Small intestine (tissue), 7 donors: Measurements from ENCODE around the gene CTAG1B. TPM values are rescaled to one million over a fixed set of nuclear protein-coding genes. Genes with fewer than 3 reads are reported as not detected.

Experiments
- DNase-seq, 2 donors: peaks; one replicate each; pipeline versions ENCODE4 v3.0.0 to v3.0.0-alpha.2; 2013
- FAIRE-seq: peaks from 2 replicates; lab custom pipeline; 2012; peaks lifted over from hg19 to GRCh38; lab: Jason Lieb, UNC
- H3K27ac ChIP-seq, 3 donors: one replicate each; pipeline ENCODE4 v1.5.1; 2013; ENCODE audit warnings: low read length in 2 of 3, mild to moderate bottlenecking in 2 of 3, control low read depth in 1 of 3, inconsistent platforms in 1 of 3, low read depth in 1 of 3, moderate library complexity in 1 of 3
- H3K27me3 ChIP-seq, 3 donors: one replicate each; pipeline ENCODE4 v1.6.1; 2013; ENCODE audit warnings: low read length in 3 of 3, inconsistent platforms in 1 of 3; ENCODE audit not compliant: control insufficient read depth in 3 of 3, insufficient read depth in 3 of 3
- H3K36me3 ChIP-seq, 3 donors: one replicate each; pipeline ENCODE4 v1.6.1; 2013; ENCODE audit warnings: low read length in 3 of 3, inconsistent platforms in 1 of 3, low read depth in 1 of 3, mild to moderate bottlenecking in 1 of 3, moderate library complexity in 1 of 3; ENCODE audit not compliant: control insufficient read depth in 3 of 3, insufficient read depth in 2 of 3
- H3K4me1 ChIP-seq, 3 donors: one replicate each; pipeline ENCODE4 v1.6.1; 2013; ENCODE audit warnings: low read length in 2 of 3, inconsistent platforms in 1 of 3, low read depth in 1 of 3, mild to moderate bottlenecking in 1 of 3, moderate library complexity in 1 of 3; ENCODE audit not compliant: control insufficient read depth in 3 of 3, insufficient read depth in 2 of 3
- H3K4me3 ChIP-seq, 3 donors: one replicate each; pipeline ENCODE4 v1.5.1; 2013; ENCODE audit warnings: low read length in 3 of 3, control low read depth in 1 of 3, inconsistent platforms in 1 of 3, low read depth in 1 of 3, mild to moderate bottlenecking in 1 of 3, moderate library complexity in 1 of 3
- H3K9me3 ChIP-seq, 2 donors: one replicate each; pipeline ENCODE4 v1.6.1; 2013; ENCODE audit warnings: low read depth in 1 of 2, low read length in 1 of 2; ENCODE audit not compliant: control insufficient read depth in 2 of 2, insufficient read depth in 1 of 2
- WGBS, 3 donors: extraction: QIAGEN DNeasy Blood & Tissue Kit; methylation state at CpG; one replicate each; pipeline ENCODE4 v1.1.7; 2013; 5-methylcytosine and 5-hydroxymethylcytosine counted together
- polyA plus RNA-seq, 4 donors: library from polyadenylated mRNA; stranded (reverse) in 3 of 4; unstranded in 1 of 4; fragments of 200-250 nt in 3 of 4; fragments of 120-200 nt in 1 of 4; gene quantifications; one replicate each; pipeline versions ENCODE4 v1.2.1 to v1.2.3, GENCODE V29; 2013
- donor health status: healthy with polysubstance abuse.
- donor health status: control.
- donor health status: control.
- donor health status: Bipolar disorder and iron deficiency.
- donor health status: healthy.

CTAG1B gene
- polyA plus RNA-seq, 4 donors: not detected

GRCh38 chrX:154600759-154601374, 18.2 kb downstream of the CTAG1B start:
- Histone ChIP-seq H3K4me3 (no peak overlapping the region), H3K27me3 (peaks cover 0 to 2% (median 0%) of the 10 kb centered on the region in 3 donors), H3K9me3 (no peaks in the 10 kb centered on the region), H3K27ac (no peak overlapping the region), H3K4me1 (no peaks in the 10 kb centered on the region), H3K36me3 (no peaks in the 10 kb centered on the region)
- WGBS, 3 donors: 75 to 85% (median 83%) methylated on average over 12 to 15 of the region's 15 CpGs
- FAIRE-seq: no peak
- no peak for DNase-seq

GRCh38 chrX:154599531-154599930, 19.6 kb downstream of the CTAG1B start:
- no peaks in the 10 kb centered on the region for H3K36me3 ChIP-seq
- FAIRE-seq (no peak), DNase-seq (no peak)
- H3K9me3 ChIP-seq: no peaks in the 10 kb centered on the region
- no peak overlapping the region for H3K27ac ChIP-seq
- H3K4me1 ChIP-seq: no peaks in the 10 kb centered on the region
- WGBS, 3 donors: 92 to 98% (median 96%) methylated on average over 12 to 14 of the region's 14 CpGs
- no peak overlapping the region for H3K4me3 ChIP-seq
- peaks cover 0 to 2% (median 0%) of the 10 kb centered on the region in 3 donors for H3K27me3 ChIP-seq

GRCh38 chrX:154598656-154599055, 20.4 kb downstream of the CTAG1B start:
- Histone ChIP-seq H3K36me3 (no peaks in the 10 kb centered on the region), H3K9me3 (no peaks in the 10 kb centered on the region), H3K4me1 (no peaks in the 10 kb centered on the region), H3K27me3 (peaks cover 0 to 2% (median 0%) of the 10 kb centered on the region in 3 donors), H3K27ac (no peak overlapping the region), H3K4me3 (no peak overlapping the region)
- DNase-seq (no peak), FAIRE-seq (no peak)
- WGBS, 3 donors: 84 to 95% (median 90%) methylated on average over 8 of the region's 8 CpGs

DNA sequence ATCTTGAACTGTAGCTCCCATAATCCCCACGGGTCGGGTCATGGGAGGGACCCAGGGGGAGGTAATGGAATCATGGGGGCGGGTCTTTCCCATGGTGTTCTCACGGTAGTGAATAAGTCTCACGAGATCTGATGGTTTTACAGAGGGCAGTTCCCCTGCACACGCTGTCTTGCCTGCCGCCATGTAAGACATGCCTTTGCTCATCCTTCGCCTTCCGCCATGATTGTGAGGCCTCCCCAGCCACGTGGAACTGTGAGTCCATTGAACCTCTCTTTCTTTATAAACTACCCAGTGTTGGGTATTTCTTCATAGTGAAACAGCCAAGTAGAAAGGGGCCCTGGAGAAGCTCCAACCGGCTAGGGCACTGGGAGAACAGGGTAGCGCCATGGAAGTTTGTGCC, 21.9 kb downstream of the CTAG1B start:
- no peaks in the 10 kb centered on the region for H3K4me1 ChIP-seq
- FAIRE-seq (no peak), DNase-seq (no peak)
- no peak overlapping the region for H3K4me3 ChIP-seq
- H3K36me3 ChIP-seq: no peaks in the 10 kb centered on the region
- no peaks in the 10 kb centered on the region for H3K27me3 ChIP-seq
- no peaks in the 10 kb centered on the region for H3K9me3 ChIP-seq
- no peak overlapping the region for H3K27ac ChIP-seq
- 84 to 93% (median 89%) methylated on average over 12 of the region's 12 CpGs for WGBS, 3 donors

DNA sequence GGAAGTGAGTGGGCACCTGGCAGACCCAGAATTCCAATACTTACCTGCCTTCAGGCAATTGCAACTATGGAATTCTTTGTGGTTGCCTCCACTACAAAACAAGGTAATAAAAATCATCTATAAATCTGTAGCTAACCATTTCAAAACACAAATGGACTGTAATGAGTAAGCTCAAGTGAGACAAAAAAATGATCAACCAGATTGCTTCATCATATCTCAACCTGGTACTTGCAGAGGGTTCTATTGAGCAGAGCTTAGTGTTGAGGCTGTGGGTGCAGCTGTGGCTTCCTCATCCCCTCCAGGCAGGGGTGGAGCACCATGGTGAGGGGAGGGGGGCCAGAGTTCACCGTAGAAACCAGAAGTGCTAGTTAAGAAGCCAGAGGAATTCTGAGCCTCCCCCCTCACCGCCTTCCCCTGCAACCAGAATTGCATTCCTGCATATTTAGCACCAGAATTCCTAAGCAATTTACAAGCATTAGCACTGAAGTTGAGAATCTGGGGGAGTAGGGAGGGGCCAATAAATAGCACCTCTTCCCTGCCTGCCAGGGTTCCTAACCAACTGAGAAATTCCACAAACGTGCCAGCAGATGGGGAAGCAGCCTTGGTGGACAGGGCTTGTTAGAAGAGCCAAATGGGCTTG, 22.7 kb downstream of the CTAG1B start:
- no peak for FAIRE-seq
- no peak for DNase-seq
- WGBS, 3 donors: 16 to 41% (median 24%) methylated on average over 3 of the region's 3 CpGs

DNA sequence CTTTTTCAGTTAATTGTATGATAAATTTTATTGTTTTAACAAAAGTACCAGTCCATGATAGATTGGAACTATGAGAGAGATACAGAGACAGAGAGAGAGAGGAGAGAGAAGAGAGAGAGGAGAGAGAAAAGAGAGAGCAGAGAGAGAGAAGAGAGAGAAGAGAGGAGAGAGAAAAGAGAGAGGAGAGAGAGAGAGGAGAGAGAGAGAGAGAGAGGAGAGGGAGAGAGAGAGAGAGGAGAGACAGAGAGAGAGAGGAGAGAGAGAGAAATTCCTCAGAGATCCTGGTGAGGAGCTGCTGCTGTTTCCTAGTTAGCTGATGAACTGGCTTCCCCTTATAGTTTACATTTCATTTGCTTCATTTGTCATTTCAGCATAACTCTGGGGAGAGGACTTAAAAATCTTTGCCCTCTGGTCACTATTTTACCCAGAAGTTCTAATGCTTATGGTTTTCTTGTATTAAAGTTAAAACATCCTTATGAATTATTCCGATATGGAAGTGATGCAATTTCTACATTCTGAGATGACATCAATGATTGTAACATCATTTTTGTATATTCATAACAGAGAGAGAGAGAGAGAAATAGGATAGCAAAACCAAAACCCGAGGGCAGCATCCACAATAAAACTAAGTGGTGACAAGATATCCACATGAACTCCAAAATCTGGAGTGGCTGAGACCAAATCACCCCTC, 23.4 kb downstream of the CTAG1B start:
- FAIRE-seq: no peak

More for the DNA sequence above, 22.7 kb downstream of the CTAG1B start:
- H3K9me3 ChIP-seq: no peaks in the 10 kb centered on the region
- H3K27ac ChIP-seq: no peak overlapping the region
- no peaks in the 10 kb centered on the region for H3K36me3 ChIP-seq
- H3K4me1 ChIP-seq: no peaks in the 10 kb centered on the region
- no peak overlapping the region for H3K4me3 ChIP-seq
- no peaks in the 10 kb centered on the region for H3K27me3 ChIP-seq

DNA sequence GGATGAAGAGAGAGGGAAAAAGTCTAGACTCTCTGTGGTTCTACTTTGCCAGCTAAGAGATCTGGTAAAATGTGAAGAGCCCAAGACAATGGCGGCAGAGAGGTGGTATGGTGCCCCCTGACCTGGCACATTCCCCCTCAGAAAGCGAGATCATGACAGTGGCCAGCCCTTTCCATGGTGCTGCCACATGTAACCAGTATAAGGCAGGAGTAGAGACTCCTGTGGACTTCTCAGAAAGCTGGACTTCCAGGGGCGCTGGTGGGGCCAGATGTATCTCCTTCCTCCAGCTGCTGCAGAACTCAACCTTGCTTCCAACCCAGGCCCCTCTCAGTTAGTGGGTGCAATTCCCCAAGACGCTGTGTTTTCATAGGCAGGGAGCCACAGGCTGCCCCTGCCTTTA, 24.6 kb downstream of the CTAG1B start:
- no peaks in the 10 kb centered on the region for H3K36me3 ChIP-seq
- DNase-seq (no peak), FAIRE-seq (no peak)
- H3K27ac ChIP-seq: no peak overlapping the region
- H3K4me1 ChIP-seq: no peaks in the 10 kb centered on the region
- H3K4me3 ChIP-seq: no peak overlapping the region
- WGBS, 3 donors: 75 to 91% (median 84%) methylated on average over 3 to 4 of the region's 4 CpGs
- H3K9me3 ChIP-seq: no peaks in the 10 kb centered on the region
- H3K27me3 ChIP-seq: no peaks in the 10 kb centered on the region

More for the DNA sequence above, 23.4 kb downstream of the CTAG1B start:
- no peak overlapping the region for H3K4me3 ChIP-seq
- H3K9me3 ChIP-seq: no peaks in the 10 kb centered on the region
- H3K27me3 ChIP-seq: no peaks in the 10 kb centered on the region
- H3K4me1 ChIP-seq: no peaks in the 10 kb centered on the region
- H3K27ac ChIP-seq: no peak overlapping the region
- 45 to 55% (median 51%) methylated on average over 2 of the region's 2 CpGs for WGBS, 3 donors
- no peak for DNase-seq
- no peaks in the 10 kb centered on the region for H3K36me3 ChIP-seq

GRCh38 chrX:154593201-154593600, 25.9 kb downstream of the CTAG1B start:
- no peaks in the 10 kb centered on the region for H3K36me3 ChIP-seq
- H3K27ac ChIP-seq: no peak overlapping the region
- WGBS, 3 donors: 79 to 90% (median 85%) methylated on average over 5 of the region's 5 CpGs
- no peaks in the 10 kb centered on the region for H3K4me1 ChIP-seq
- no peaks in the 10 kb centered on the region for H3K27me3 ChIP-seq
- FAIRE-seq (no peak), DNase-seq (no peak)
- H3K9me3 ChIP-seq: no peaks in the 10 kb centered on the region
- H3K4me3 ChIP-seq: no peak overlapping the region
